ENCODE data around the gene BAZ2A.
"Not testable (repeated sequence)": the region's sequence is repeated elsewhere in the genome, so short reads cannot be mapped to it uniquely, and the experiment has no call there.

The BAZ2A gene

GRCh38 chr12:56593909-56594621 is 36.1 kb downstream of the BAZ2A start:
- peak; percentile 56 for DNase-seq (ENCODE audit: low read depth)

- no peak for DNase-seq (ENCODE audit: low read depth)
These were observed 38.2 kb downstream of the BAZ2A start for GRCh38 chr12:56591961-56592360.

DNA sequence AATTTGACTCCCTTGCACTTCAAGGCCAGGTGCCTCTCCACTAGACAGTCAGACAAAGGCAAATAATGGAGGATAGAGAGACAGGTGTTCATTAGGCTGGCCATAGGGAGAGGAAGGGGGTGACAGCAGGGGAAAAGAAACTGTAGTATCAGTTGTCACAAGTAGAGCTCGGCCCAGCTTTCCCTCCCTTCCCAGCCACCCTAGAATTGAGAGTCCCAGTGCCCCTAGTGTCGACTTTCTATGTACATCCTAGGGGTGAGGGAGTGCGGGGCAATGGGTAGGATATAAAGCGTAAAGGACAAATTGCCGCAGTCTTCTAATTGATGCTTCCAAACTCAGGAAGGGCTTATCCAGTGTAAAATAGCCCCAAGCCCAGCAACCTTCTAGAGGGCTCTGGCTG is 39.0 kb downstream of the BAZ2A start:
- no peak for DNase-seq (ENCODE audit: low read depth)

DNA sequence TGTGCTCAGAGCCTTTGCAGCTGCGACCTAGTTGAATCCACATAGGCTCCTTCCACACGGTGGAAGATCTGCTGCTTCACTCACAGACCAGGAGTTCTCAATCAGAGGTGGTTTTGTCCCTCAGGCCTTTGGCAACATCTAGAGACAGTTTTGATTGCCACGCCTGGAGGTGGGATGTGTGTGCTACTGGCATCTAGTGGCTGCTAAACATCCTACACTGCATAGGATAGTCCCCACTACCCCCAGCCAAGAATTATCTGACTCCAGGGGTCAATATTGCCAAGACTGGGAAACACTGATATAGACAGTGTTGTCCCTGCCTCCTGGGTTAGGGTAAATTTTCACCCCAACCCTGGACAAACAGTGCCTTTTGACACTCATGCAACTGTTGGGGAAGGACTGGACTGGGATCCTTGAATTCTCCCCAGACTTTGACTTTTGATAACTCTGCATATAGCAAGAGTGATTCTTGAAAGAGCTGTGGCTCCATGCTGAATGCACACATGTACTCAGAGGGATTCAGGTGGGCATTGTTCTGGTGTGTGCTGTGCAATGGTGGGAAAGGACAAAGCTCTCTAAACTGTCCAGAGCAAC is 39.8 kb downstream of the BAZ2A start:
- DNase-seq (ENCODE audit: low read depth) = no peak

- DNase-seq (ENCODE audit: low read depth) = no peak
These were observed 40.3 kb downstream of the BAZ2A start for GRCh38 chr12:56589783-56590182.

GRCh38 chr12:56585098-56585497 is 45.0 kb downstream of the BAZ2A start:
- DNase-seq (ENCODE audit: low read depth) = no peak

DNA sequence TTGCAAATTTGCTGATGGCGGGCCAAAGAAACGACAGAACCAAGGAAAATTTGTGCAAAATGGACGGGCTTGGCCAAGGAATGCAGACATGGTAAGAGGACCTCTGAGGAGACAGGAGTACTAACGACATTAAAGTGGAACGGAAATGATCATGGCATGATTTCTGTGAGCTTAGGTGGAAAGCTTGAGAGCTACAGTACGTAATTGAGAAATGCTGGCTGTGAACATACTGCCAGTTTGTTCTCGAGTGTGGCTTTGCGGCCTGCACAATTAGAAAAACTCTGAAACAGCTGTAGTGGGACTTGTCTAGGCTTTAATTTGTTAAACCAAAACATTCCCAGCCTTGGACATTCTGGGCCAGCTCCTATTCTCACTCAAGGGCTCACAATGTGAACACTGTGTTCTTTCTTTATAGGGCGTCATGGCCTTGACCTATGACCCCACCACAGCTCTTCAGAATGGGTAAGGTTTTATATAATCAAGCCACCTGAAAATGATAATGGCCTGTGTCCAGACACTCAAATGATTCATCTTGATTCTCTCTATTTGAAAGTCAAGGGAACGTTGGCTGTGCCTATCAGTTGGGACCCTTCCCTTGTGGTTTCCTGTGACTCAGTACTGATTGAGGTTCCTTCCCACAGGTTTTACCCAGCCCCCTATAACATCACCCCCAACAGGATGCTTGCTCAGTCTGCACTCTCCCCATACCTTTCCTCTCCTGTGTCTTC is 48.5 kb downstream of the BAZ2A start:
- no peak for DNase-seq (ENCODE audit: low read depth)

- DNase-seq (ENCODE audit: low read depth) = no peak
These were observed 51.1 kb downstream of the BAZ2A start for GRCh38 chr12:56578983-56579546.

DNA sequence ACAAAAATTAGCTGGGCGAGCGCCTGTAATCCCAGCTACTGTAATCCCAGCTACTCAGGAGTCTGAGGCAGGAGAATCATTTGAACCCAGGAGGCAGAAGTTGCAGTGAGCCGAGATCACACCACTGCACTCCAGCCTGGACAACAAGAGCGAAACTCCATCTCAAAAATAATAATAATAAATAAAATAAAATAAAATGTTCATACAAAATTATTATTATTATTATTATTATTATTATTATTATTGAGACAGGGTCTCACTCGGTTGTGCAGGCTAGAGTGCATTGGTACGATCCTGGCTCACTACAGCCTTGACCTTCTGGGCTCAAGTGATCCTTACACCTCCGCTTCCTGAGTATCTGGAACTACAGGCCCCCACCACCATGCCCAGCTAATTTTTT is 52.9 kb downstream of the BAZ2A start:
- DNase-seq (ENCODE audit: low read depth) = not testable (repeated sequence)

DNA sequence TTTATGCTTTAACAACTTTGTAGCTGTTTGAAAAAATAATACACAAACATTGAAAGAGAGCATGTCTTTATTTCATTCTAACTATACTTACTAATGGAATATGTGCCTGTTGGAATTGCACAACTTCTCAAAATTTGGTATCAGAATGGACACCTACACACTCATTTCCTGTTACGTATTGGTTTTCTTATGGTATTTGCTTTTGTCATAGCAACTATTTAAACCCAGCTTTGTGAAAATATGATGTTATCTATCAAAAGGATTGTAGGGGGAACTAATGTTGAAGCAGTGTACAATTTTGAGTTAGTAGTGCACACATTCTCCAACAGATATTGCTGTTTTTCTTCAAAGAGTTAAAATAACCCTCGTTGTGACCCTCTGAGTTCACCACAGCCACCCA is 55.9 kb downstream of the BAZ2A start:
- no peak for DNase-seq (ENCODE audit: low read depth)

GRCh38 chr12:56572288-56572687 is 57.8 kb downstream of the BAZ2A start:
- DNase-seq (ENCODE audit: low read depth) = no peak

- no peak for DNase-seq (ENCODE audit: low read depth)
These were observed 59.0 kb downstream of the BAZ2A start for GRCh38 chr12:56571121-56571520.

DNA sequence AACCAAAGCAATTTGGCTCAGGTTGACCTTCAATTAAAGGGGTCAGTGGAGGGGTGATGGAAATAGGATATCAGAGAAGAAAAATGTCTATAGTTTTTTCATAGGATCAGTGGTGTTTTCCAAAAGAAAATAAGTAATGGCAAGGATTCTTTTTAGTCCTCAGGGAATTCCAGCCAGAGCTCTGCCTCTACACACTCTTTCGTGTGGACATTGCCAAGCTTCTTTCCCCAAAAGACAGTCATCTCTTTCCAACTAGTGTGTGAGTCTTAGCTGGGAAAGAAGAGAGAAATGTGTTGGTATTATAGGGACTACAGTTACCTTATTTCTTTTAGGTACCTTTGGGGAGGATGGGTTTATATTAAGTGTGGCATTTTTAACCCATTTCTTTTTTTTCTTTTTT is 62.0 kb downstream of the BAZ2A start:
- no peak for DNase-seq (ENCODE audit: low read depth)

DNA sequence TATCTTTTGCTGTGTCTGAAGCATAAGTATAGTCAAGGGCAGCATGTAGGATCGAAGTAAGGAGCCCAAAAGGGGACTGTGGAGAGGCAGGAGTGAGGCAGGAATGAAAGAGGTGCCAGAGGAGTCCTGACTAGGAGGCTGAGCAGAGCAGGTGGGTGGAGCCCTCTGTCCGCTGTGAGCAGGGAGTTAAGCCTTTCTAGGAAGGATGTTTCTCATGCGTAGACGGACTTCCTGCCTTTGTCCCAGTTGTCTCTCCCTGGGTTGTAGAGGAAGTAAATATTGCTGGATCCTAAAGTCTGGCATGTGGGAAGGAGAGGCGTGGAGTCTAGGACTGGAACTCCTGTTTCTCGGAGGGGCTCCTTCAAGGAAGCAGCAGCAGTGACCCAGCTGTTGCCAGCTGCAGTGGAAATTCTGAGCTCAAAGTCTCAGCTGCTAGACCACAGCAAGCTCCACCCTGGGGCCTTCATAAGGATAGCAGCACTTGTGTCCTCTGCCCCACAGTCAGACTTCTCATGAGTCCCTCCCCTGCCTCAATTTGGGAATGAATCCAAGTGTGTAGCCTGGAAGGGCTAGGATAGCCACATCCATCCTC is 64.5 kb downstream of the BAZ2A start:
- DNase-seq (ENCODE audit: low read depth) = peak; percentile 75

DNA sequence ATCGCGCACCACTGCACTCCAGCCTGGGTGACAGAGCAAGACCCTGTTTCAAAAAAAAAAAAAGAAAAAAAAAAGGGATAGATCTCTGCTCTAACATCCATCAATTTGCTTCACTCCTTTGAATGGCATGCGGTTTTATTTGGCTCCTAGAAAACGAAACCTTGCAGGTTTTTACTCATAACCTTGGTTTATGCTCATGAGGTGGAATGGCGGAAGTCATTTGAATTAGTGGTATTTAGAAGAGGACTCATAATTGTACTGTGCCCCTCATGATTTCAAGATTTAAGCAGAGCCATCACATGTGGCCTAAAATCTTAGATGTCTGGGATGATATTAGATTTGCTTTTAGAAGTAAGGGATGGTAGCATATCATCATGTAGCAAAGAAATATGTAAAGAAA is 79.1 kb downstream of the BAZ2A start:
- DNase-seq (ENCODE audit: low read depth) = no peak

- DNase-seq (ENCODE audit: low read depth) = no peak
These were observed 83.4 kb downstream of the BAZ2A start for GRCh38 chr12:56546680-56547079.
